Smooth muscle cell (in vitro differentiated cells): ENCODE results near the gene PSMB7. TPM values are rescaled to one million over a fixed set of nuclear protein-coding genes. Genes with fewer than 3 reads are reported as not detected.
A peak's percentile ranks its signal among the peaks of the same experiment; 100 is the strongest.

Experiments
- DNase-seq: peaks from one replicate; lab custom pipeline; 2025; ENCODE audit not compliant: unreplicated experiment; lab: John Stamatoyannopoulos, UW
- H2AFZ ChIP-seq: fragments of 200-600 bp; sonication (generic); 2 replicates; pipeline ENCODE4 v1.6.0; 2016; ENCODE audit warnings: antibody characterized with exemption, low read depth, mild to moderate bottlenecking
- H3F3A ChIP-seq: fragments of 200-600 bp; sonication (generic); 2 replicates; pipeline ENCODE4 v1.6.0; 2017; ENCODE audit warnings: antibody characterized with exemption, low read depth
- H3K27ac ChIP-seq: fragments of 200-600 bp; sonication (generic); 2 replicates; pipeline ENCODE4 v1.5.1; 2016; ENCODE audit warnings: low read depth, mild to moderate bottlenecking
- H3K27me3 ChIP-seq: fragments of 200-600 bp; sonication (generic); 2 replicates; pipeline ENCODE4 v1.6.1; 2016; ENCODE audit warnings: low read depth, mild to moderate bottlenecking
- H3K36me3 ChIP-seq: fragments of 200-600 bp; sonication (generic); 2 replicates; pipeline ENCODE4 v1.5.1; 2016; ENCODE audit warnings: low read depth
- H3K4me1 ChIP-seq: fragments of 200-600 bp; sonication (generic); 2 replicates; pipeline ENCODE4 v1.5.1; 2016; ENCODE audit warnings: low read depth
- H3K4me2 ChIP-seq: fragments of 200-600 bp; sonication (generic); 2 replicates; pipeline ENCODE4 v1.6.0; 2016; ENCODE audit warnings: mild to moderate bottlenecking
- H3K4me3 ChIP-seq: fragments of 200-600 bp; sonication (generic); 2 replicates; pipeline ENCODE4 v1.5.1; 2016; ENCODE audit warnings: mild to moderate bottlenecking
- H3K79me2 ChIP-seq: fragments of 200-600 bp; sonication (generic); 2 replicates; pipeline ENCODE4 v1.6.0; 2016; ENCODE audit warnings: low read depth, mild to moderate bottlenecking
- H3K9ac ChIP-seq: fragments of 200-600 bp; sonication (generic); 2 replicates; pipeline ENCODE4 v1.6.0; 2016; ENCODE audit warnings: low read depth
- H3K9me3 ChIP-seq: fragments of 200-600 bp; sonication (generic); replicated peaks from 2 replicates; pipeline ENCODE4 v1.5.1; 2016; ENCODE audit warnings: low read depth
- H4K20me1 ChIP-seq: fragments of 200-600 bp; sonication (generic); 2 replicates; pipeline ENCODE4 v1.6.0; 2016; ENCODE audit warnings: low read depth
- CTCF ChIP-seq: fragments of 200-600 bp; sonication (generic); IDR thresholded peaks from 2 replicates; pipeline ENCODE4 v1.5.1; 2017; ENCODE audit warnings: borderline replicate concordance, mild to moderate bottlenecking, antibody characterized with exemption; ENCODE audit not compliant: insufficient read depth, poor library complexity, severe bottlenecking
- WGBS: methylation state at CpG from one replicate; pipeline ENCODE4 v1.1.7; 2016; ENCODE audit warnings: low lambda C conversion rate; 5-methylcytosine and 5-hydroxymethylcytosine counted together
- polyA plus RNA-seq: library from polyadenylated mRNA; unstranded; fragments of >200 nt; fragmentation: Nextera tagmentation; extraction: Ambion mirVana; gene quantifications from 2 replicates; pipeline ENCODE4 v1.2.1, GENCODE V29; 2016
- total RNA-seq: library from RNA; depleted of rRNA; stranded (reverse); fragments of >200 nt; gene quantifications from 2 replicates; pipeline ENCODE4 v1.2.3, GENCODE V29; 2014

PSMB7 gene
- total and polyA plus RNA-seq, 2 experiments from 2014 or later: 246 to 302 TPM

- Histone ChIP-seq H3K4me3 (no peak overlapping the region), H4K20me1 (peaks cover 100% of the 10 kb centered on the region), H3K9me3 (no peaks in the 10 kb centered on the region), H3F3A (no peaks in the 10 kb centered on the region), H3K27ac (no peak overlapping the region), H3K36me3 (peaks cover 2% of the 10 kb centered on the region), H3K9ac (no peak overlapping the region), H3K4me2 (no peak overlapping the region), H3K4me1 (no peaks in the 10 kb centered on the region), H2AFZ (no peak overlapping the region), H3K27me3 (no peaks in the 10 kb centered on the region), H3K79me2 (peaks cover 43% of the 10 kb centered on the region)
- no peak for DNase-seq
- WGBS: 86% methylated on average over 3 of the region's 3 CpGs
- TF ChIP-seq CTCF: no peak
These were observed 46.5 kb downstream of the PSMB7 start for GRCh38 chr9:124368692-124369091.

- peaks cover 100% of the 10 kb centered on the region for H4K20me1 ChIP-seq
- no peaks in the 10 kb centered on the region for H3K9me3 ChIP-seq
- H3K27me3 ChIP-seq: no peaks in the 10 kb centered on the region
- H3K36me3 ChIP-seq: no peaks in the 10 kb centered on the region
- no peak for TF ChIP-seq CTCF
- 85% methylated on average over 10 of the region's 10 CpGs for WGBS
- no peaks in the 10 kb centered on the region for H3K4me1 ChIP-seq
- H3K79me2 ChIP-seq: peaks cover 36% of the 10 kb centered on the region
- no peak overlapping the region for H3K4me2 ChIP-seq
- H3K4me3 ChIP-seq: no peak overlapping the region
- H3K27ac ChIP-seq: peak overlapping the region; percentile 48
- H2AFZ ChIP-seq: no peak overlapping the region
- no peak for DNase-seq
- no peak overlapping the region for H3K9ac ChIP-seq
- H3F3A ChIP-seq: no peaks in the 10 kb centered on the region
These were observed 48.6 kb downstream of the PSMB7 start for GRCh38 chr9:124366476-124367220.

GRCh38 chr9:124365036-124365435, 50.2 kb downstream of the PSMB7 start:
- DNase-seq: no peak
- Histone ChIP-seq H3F3A (peaks cover 3% of the 10 kb centered on the region), H3K36me3 (no peaks in the 10 kb centered on the region), H3K9ac (no peak overlapping the region), H3K9me3 (no peaks in the 10 kb centered on the region), H3K4me2 (no peak overlapping the region), H3K4me3 (no peak overlapping the region), H3K27ac (no peak overlapping the region), H4K20me1 (peaks cover 100% of the 10 kb centered on the region), H3K27me3 (no peaks in the 10 kb centered on the region), H3K79me2 (peaks cover 36% of the 10 kb centered on the region), H2AFZ (no peak overlapping the region), H3K4me1 (no peaks in the 10 kb centered on the region)
- no peak for TF ChIP-seq CTCF
- 97% methylated on average over 8 of the region's 8 CpGs for WGBS

GRCh38 chr9:124364141-124364540, 51.1 kb downstream of the PSMB7 start:
- WGBS: 100% methylated on average over 4 of the region's 4 CpGs
- no peaks in the 10 kb centered on the region for H3K9me3 ChIP-seq
- H3K4me2 ChIP-seq: no peak overlapping the region
- peaks cover 3% of the 10 kb centered on the region for H3F3A ChIP-seq
- no peak overlapping the region for H2AFZ ChIP-seq
- no peaks in the 10 kb centered on the region for H3K36me3 ChIP-seq
- H3K4me1 ChIP-seq: no peaks in the 10 kb centered on the region
- H3K4me3 ChIP-seq: no peak overlapping the region
- peaks cover 38% of the 10 kb centered on the region for H3K79me2 ChIP-seq
- TF ChIP-seq CTCF: no peak
- H4K20me1 ChIP-seq: peaks cover 100% of the 10 kb centered on the region
- H3K9ac ChIP-seq: no peak overlapping the region
- no peak overlapping the region for H3K27ac ChIP-seq
- DNase-seq: no peak
- no peaks in the 10 kb centered on the region for H3K27me3 ChIP-seq
